T-helper 17 cell (primary cell): ENCODE data around the gene STARD9. TPM values are rescaled to one million over a fixed set of nuclear protein-coding genes. Genes with fewer than 3 reads are reported as not detected.
A peak's percentile ranks its signal among the peaks of the same experiment; 100 is the strongest.

ENCODE experiments used
- ATAC-seq: fragments of 150-1000 bp; cut with Tn5 transposase; 2 replicates; pipeline ENCODE4 v1.10.0; 2021; ENCODE audit warnings: mild to moderate bottlenecking, moderate library complexity
- DNase-seq, 3 donors: peaks; one replicate each; pipeline versions ENCODE4 v3.0.0 to v3.0.0-alpha.2; 2020 to 2021
- H3K9me3 ChIP-seq: one replicate; pipeline ENCODE4 v1.7.0; 2013; ENCODE audit warnings: low read length, mild to moderate bottlenecking; ENCODE audit not compliant: control insufficient read depth, poor library complexity, severe bottlenecking
- H3K27ac Mint-ChIP-seq: one replicate; pipeline ENCODE4 v1.8.0; 2022; ENCODE audit warnings: mild to moderate bottlenecking, moderate library complexity, mixed read lengths
- H3K27me3 Mint-ChIP-seq: one replicate; pipeline ENCODE4 v1.8.0; 2022; ENCODE audit warnings: mixed read lengths
- H3K36me3 Mint-ChIP-seq: one replicate; pipeline ENCODE4 v1.8.0; 2022; ENCODE audit warnings: low read depth, mixed read lengths
- H3K4me1 Mint-ChIP-seq: one replicate; pipeline ENCODE4 v1.8.0; 2022; ENCODE audit warnings: mild to moderate bottlenecking, mixed read lengths
- H3K4me3 Mint-ChIP-seq: one replicate; pipeline ENCODE4 v1.8.0; 2022; ENCODE audit warnings: mild to moderate bottlenecking, moderate library complexity, mixed read lengths
- total RNA-seq, 4 donors: library from RNA in 2 of 4; stranded (reverse) in 2 of 4; gene quantifications; one replicate each; pipeline ENCODE4 v1.2.3 and lab custom pipeline; 2022 to 2026

Gene STARD9
- total RNA-seq, 2 donors from 2014 or later: 4.1 to 5.9 TPM

DNA sequence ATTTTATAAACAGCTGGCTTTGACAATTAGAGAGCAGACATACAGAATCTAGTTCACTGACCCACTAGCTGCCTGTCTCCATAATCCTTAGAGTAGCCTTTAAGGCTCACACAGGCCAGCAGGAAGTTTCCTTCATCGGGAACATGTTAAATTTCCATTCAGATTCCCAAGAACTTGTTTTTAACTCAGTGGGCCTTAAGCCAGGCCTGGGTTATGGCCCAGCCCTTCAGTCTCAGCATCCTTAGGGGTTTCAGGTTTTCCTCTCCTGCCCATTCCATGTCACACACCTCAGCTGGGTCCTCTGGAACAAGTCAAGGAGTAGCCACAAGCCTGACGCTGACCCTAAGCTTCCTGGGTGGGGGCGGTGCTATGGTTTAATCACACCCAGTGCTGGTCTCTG is 146.5 kb downstream of the STARD9 start:
- ATAC-seq: no peak
- DNase-seq: no peak
- Mint-ChIP-seq H3K4me3 (no peak overlapping the region), H3K36me3 (peaks cover 7% of the 10 kb centered on the region), H3K27ac (no peak overlapping the region), H3K4me1 (no peaks in the 10 kb centered on the region), H3K27me3 (no peaks in the 10 kb centered on the region)
- H3K9me3 ChIP-seq: no peaks in the 10 kb centered on the region

- DNase-seq (no peak), ATAC-seq (no peak)
- no peaks in the 10 kb centered on the region for H3K9me3 ChIP-seq
- H3K27me3 Mint-ChIP-seq: no peaks in the 10 kb centered on the region
- no peak overlapping the region for H3K27ac Mint-ChIP-seq
- H3K4me1 Mint-ChIP-seq: no peaks in the 10 kb centered on the region
- H3K36me3 Mint-ChIP-seq: peaks cover 7% of the 10 kb centered on the region
- H3K4me3 Mint-ChIP-seq: no peak overlapping the region
Measured at GRCh38 chr15:42723068-42723467, 147.7 kb downstream of the STARD9 start.

GRCh38 chr15:42724276-42724675 is 148.9 kb downstream of the STARD9 start:
- DNase-seq (no peak), ATAC-seq (no peak)
- Mint-ChIP-seq H3K27ac (no peak overlapping the region), H3K4me1 (peaks cover 2% of the 10 kb centered on the region), H3K27me3 (no peaks in the 10 kb centered on the region), H3K36me3 (peaks cover 7% of the 10 kb centered on the region), H3K4me3 (no peak overlapping the region)
- H3K9me3 ChIP-seq: no peaks in the 10 kb centered on the region

DNA sequence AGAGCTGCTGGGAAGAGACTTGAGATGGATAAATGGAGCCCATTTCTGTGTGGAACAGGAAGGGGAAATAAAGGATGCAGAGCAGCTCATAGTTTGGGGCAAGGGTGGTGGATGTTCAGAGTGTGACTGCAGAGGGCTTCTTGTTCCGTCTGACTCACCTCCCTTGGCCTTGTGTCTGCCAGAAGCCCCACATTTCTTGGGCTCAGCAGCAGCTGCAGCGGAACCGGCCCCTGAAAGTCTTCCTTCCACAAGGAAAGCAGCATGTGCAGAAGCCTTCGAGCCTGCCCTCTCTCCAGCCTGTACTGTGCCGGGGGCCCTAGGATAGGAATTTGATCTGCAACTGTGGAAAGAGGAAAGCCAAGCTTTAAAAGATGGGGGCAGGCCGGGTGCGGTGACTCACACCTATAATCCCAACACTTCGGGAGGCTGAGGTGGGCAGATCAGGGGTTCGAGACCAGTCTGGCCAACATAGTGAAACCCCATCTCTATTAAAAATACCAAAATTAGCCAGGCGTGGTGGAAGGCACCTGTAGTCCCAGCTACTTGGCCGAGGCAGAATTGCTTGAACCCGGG is 150.0 kb downstream of the STARD9 start:
- Mint-ChIP-seq H3K27me3 (no peaks in the 10 kb centered on the region), H3K27ac (no peak overlapping the region), H3K36me3 (peaks cover 6% of the 10 kb centered on the region), H3K4me1 (peaks cover 2% of the 10 kb centered on the region), H3K4me3 (no peak overlapping the region)
- no peaks in the 10 kb centered on the region for H3K9me3 ChIP-seq
- DNase-seq (no peak), ATAC-seq (no peak)

DNA sequence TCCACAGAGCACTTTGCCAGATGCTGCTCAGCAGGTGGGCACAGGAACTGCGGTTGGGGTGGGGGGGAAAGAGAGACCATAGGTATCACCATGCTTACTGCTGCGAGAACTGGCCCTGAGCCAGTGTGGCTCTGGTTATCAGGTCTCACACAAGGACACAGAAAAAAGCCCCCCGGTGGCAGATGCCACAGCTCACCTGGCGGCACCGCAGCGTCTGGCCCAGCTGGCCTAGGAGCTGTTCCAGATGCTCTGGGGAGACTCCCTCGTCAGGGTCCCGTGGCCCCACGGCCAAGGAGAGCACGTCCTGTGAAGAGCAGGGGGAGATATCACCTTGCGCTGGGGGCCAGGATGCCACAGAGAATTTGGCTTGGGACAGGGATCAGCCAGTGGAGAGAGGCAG is 150.7 kb downstream of the STARD9 start:
- no peaks in the 10 kb centered on the region for H3K9me3 ChIP-seq
- H3K36me3 Mint-ChIP-seq: peaks cover 6% of the 10 kb centered on the region
- H3K4me3 Mint-ChIP-seq: no peak overlapping the region
- DNase-seq: no peak
- no peaks in the 10 kb centered on the region for H3K27me3 Mint-ChIP-seq
- H3K4me1 Mint-ChIP-seq: peaks cover 2% of the 10 kb centered on the region
- no peak for ATAC-seq
- H3K27ac Mint-ChIP-seq: no peak overlapping the region

- Mint-ChIP-seq H3K4me1 (peaks cover 5% of the 10 kb centered on the region), H3K4me3 (no peak overlapping the region), H3K27ac (peak overlapping the region; percentile 84), H3K36me3 (peaks cover 6% of the 10 kb centered on the region), H3K27me3 (no peaks in the 10 kb centered on the region)
- no peak for DNase-seq
- H3K9me3 ChIP-seq: no peaks in the 10 kb centered on the region
- no peak for ATAC-seq
Measured at GRCh38 chr15:42727750-42728381, 152.5 kb downstream of the STARD9 start.

GRCh38 chr15:42728560-42728959 is 153.2 kb downstream of the STARD9 start:
- ATAC-seq: no peak
- Mint-ChIP-seq H3K27ac (peak overlapping the region; percentile 84), H3K36me3 (peaks cover 6% of the 10 kb centered on the region), H3K4me3 (no peak overlapping the region), H3K4me1 (peaks cover 5% of the 10 kb centered on the region), H3K27me3 (no peaks in the 10 kb centered on the region)
- no peak for DNase-seq
- H3K9me3 ChIP-seq: no peaks in the 10 kb centered on the region

DNA sequence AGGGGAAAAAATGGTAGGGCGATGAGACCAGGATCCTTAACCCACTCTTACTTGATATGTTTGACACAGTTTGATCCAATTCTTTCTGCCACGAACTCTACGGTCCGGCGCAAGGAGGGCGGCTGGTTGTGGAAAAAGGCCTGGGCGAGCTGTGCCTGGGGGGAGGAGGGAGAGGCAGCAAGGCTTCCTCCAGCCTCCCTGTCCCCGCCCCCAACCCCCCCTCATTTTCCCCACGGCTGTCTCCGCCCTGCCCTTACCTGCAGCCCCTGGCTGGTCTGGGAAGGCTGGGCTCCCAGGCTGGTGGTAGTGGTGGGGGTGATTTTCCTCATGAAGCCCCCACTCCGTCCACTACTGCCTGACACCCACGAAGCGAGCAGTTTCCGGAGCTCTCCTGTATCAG is 153.6 kb downstream of the STARD9 start:
- no peak overlapping the region for H3K27ac Mint-ChIP-seq
- no peaks in the 10 kb centered on the region for H3K9me3 ChIP-seq
- peaks cover 5% of the 10 kb centered on the region for H3K4me1 Mint-ChIP-seq
- H3K27me3 Mint-ChIP-seq: no peaks in the 10 kb centered on the region
- H3K36me3 Mint-ChIP-seq: peaks cover 6% of the 10 kb centered on the region
- H3K4me3 Mint-ChIP-seq: no peak overlapping the region
- ATAC-seq (no peak), DNase-seq (no peak)

DNA sequence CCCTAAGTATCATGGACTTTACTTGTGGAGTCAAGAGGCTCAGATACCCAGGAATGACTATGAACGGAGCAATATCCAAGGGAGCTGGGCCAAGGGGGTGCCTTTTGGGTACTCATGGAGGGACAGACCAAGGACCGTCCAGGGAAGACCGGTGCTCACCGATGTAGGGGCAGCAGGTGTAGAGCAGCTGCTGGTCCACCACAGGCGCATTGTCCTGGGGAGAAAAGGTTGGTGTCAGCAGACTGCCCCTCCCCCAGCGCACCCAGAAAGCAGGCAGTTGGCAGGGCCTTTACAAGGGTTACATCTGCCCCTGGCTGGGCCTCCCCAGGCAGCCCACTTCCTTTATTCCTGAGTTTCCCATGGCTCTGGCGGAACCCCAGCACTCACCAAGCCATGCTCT is 154.0 kb downstream of the STARD9 start:
- H3K27ac Mint-ChIP-seq: no peak overlapping the region
- H3K4me1 Mint-ChIP-seq: peaks cover 7% of the 10 kb centered on the region
- no peak overlapping the region for H3K4me3 Mint-ChIP-seq
- H3K9me3 ChIP-seq: no peaks in the 10 kb centered on the region
- ATAC-seq (no peak), DNase-seq (no peak)
- H3K36me3 Mint-ChIP-seq: peaks cover 6% of the 10 kb centered on the region
- H3K27me3 Mint-ChIP-seq: no peaks in the 10 kb centered on the region

DNA sequence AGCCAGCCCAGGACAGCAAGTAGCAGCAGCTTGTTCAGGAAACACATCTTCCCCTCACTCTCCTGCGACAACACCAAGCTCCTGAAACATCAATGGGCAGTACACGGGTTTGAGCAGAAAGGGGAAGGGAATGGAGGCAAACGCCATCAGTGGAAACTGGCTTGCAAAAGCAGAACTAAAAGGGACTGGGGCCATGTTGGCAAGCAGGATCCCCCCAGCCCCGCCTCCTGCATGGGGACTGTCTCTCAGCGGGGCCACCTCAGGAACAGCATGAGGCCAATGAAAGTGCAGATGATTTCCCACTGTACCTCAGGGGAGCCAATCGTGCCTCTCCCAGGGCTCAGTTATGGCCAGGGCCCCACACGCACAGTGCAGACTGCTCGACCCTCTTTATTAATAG is 154.7 kb downstream of the STARD9 start:
- DNase-seq (no peak), ATAC-seq (no peak)
- Mint-ChIP-seq H3K36me3 (peaks cover 3% of the 10 kb centered on the region), H3K27ac (no peak overlapping the region), H3K4me3 (no peak overlapping the region), H3K27me3 (no peaks in the 10 kb centered on the region), H3K4me1 (peaks cover 7% of the 10 kb centered on the region)
- no peaks in the 10 kb centered on the region for H3K9me3 ChIP-seq

DNA sequence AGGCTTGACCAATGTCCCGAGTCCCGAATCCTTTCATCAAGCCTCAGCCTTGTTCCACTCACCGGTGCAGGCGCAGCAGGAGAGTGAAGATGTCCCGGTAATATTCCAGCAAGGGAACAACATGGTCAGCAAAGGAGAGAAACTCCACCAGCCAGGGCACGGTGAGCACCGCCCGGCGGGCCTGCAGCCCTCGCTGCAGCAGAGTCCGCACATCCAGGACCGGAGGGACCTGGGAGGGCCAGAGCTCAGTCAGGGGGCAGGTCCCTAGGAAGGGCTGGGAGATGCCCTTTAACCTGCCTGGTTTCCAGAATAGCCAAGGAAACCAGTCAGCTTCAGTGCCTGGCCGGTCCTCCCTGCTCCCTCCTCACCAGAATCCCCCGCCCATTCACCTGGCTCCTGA is 155.1 kb downstream of the STARD9 start:
- Mint-ChIP-seq H3K27ac (no peak overlapping the region), H3K27me3 (no peaks in the 10 kb centered on the region), H3K4me1 (peaks cover 7% of the 10 kb centered on the region), H3K36me3 (peaks cover 2% of the 10 kb centered on the region), H3K4me3 (no peak overlapping the region)
- DNase-seq (no peak), ATAC-seq (no peak)
- no peaks in the 10 kb centered on the region for H3K9me3 ChIP-seq

GRCh38 chr15:42731461-42731860 is 156.1 kb downstream of the STARD9 start:
- peaks cover 2% of the 10 kb centered on the region for H3K36me3 Mint-ChIP-seq

DNA sequence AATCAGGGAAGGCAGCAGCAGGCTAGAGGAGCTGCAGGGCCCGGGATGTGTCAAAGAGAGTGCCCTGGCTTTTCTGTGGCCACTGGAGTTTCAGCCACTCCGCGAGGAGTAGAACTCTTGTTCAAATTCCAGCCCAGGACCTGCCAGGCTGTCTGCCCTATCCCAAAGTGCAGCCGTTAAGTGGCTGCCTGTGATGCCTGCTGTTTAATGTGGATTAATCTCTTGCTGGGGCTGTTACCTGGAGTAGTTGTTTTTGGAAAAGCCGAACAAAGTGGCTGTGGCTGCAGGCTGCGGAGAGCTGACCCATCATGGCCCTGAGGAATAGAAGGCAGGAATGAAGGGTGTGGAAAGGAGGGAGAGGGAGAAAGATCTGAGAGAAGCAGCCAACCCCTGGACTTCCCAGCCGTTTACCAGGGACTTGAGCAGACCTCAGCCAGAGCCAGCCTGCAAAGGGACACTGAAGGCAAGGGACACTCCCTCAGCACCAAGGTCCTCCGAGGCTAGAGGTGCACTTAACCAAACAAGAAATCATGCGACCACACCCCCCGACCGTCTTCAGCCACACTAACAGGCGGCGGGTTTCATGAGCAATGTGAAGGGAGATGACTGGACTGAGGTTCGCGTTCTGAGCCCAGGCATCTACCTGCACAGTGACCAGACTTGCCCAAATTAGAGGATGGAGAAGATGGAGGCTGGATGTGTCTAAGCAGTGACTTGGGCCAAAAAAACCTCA is 156.9 kb downstream of the STARD9 start:
- H3K4me1 Mint-ChIP-seq: peaks cover 10% of the 10 kb centered on the region
- H3K9me3 ChIP-seq: no peaks in the 10 kb centered on the region
- DNase-seq: no peak
- no peaks in the 10 kb centered on the region for H3K27me3 Mint-ChIP-seq
- peak overlapping the region; percentile 61 for H3K27ac Mint-ChIP-seq
- no peak overlapping the region for H3K4me3 Mint-ChIP-seq
- H3K36me3 Mint-ChIP-seq: peaks cover 2% of the 10 kb centered on the region
- no peak for ATAC-seq

More at GRCh38 chr15:42731461-42731860, 156.1 kb downstream of the STARD9 start:
- no peak for ATAC-seq
- no peak overlapping the region for H3K27ac Mint-ChIP-seq
- no peaks in the 10 kb centered on the region for H3K9me3 ChIP-seq
- no peak for DNase-seq
- no peak overlapping the region for H3K4me3 Mint-ChIP-seq
- H3K27me3 Mint-ChIP-seq: no peaks in the 10 kb centered on the region
- H3K4me1 Mint-ChIP-seq: peaks cover 10% of the 10 kb centered on the region

- H3K4me1 Mint-ChIP-seq: peaks cover 10% of the 10 kb centered on the region
- H3K4me3 Mint-ChIP-seq: no peak overlapping the region
- H3K27ac Mint-ChIP-seq: peak overlapping the region; percentile 34
- H3K9me3 ChIP-seq: no peaks in the 10 kb centered on the region
- H3K36me3 Mint-ChIP-seq: peaks cover 2% of the 10 kb centered on the region
- ATAC-seq: no peak
- no peaks in the 10 kb centered on the region for H3K27me3 Mint-ChIP-seq
- no peak for DNase-seq
Measured at GRCh38 chr15:42733027-42733426, 157.6 kb downstream of the STARD9 start.
